H1 (cell line): ENCODE results near the gene PTPN2. TPM values are rescaled to one million over a fixed set of nuclear protein-coding genes. Genes with fewer than 3 reads are reported as not detected.

Experiments
- CTCF ChIA-PET: fragments of 300-600 bp; sonication (Branson Sonifier 250); formaldehyde crosslinking; loops from one replicate; lab custom pipeline; 2021; ENCODE audit not compliant: partially characterized antibody; lab: Charles Lee
- POLR2A ChIA-PET: fragments of 300-600 bp; sonication (Branson Sonifier 250); formaldehyde crosslinking; loops from one replicate; lab custom pipeline; 2021; ENCODE audit warnings: inconsistent platforms; ENCODE audit not compliant: partially characterized antibody; lab: Charles Lee
- DNase-seq, 2 experiments: peaks; one replicate each; pipeline versions ENCODE4 v3.0.0 to v3.0.0-alpha.2; 2010 to 2022; ENCODE audit warnings: low spot score in 2 of 2, low read depth in 1 of 2, mixed read lengths in 1 of 2
- FAIRE-seq: peaks from 2 replicates; lab custom pipeline; 2011; peaks lifted over from hg19 to GRCh38; lab: Jason Lieb, UNC
- H2AFZ ChIP-seq: 2 replicates; pipeline ENCODE4 v1.8.1; 2012; ENCODE audit warnings: low read length, inconsistent platforms
- H2AK5ac ChIP-seq: 2 replicates; pipeline ENCODE4 v1.6.1; 2013; ENCODE audit warnings: low read depth, low read length
- H2BK120ac ChIP-seq: replicated peaks from 2 replicates; pipeline ENCODE3; 2013; ENCODE audit warnings: low read depth, low read length, inconsistent platforms
- H2BK12ac ChIP-seq: 2 replicates; pipeline ENCODE4 v1.6.1; 2013; ENCODE audit warnings: low read depth, low read length
- H2BK15ac ChIP-seq: 2 replicates; pipeline ENCODE4 v1.6.1; 2013; ENCODE audit warnings: low read length
- H2BK20ac ChIP-seq: 2 replicates; pipeline ENCODE4 v1.6.1; 2013; ENCODE audit warnings: low read length
- H2BK5ac ChIP-seq: 2 replicates; pipeline ENCODE4 v1.6.1; 2013; ENCODE audit warnings: low read depth, low read length
- H3K14ac ChIP-seq: 2 replicates; pipeline ENCODE4 v1.6.1; 2013; ENCODE audit warnings: inconsistent platforms; ENCODE audit not compliant: insufficient read length
- H3K18ac ChIP-seq: 2 replicates; pipeline ENCODE4 v1.6.1; 2013; ENCODE audit warnings: low read length; ENCODE audit errors: extremely low read depth
- H3K23ac ChIP-seq: 2 replicates; pipeline ENCODE4 v1.6.1; 2013; ENCODE audit warnings: inconsistent platforms; ENCODE audit not compliant: insufficient read length
- H3K23me2 ChIP-seq: 2 replicates; pipeline ENCODE4 v1.6.1; 2013; ENCODE audit warnings: low read depth, low read length
- H3K27ac ChIP-seq: 2 replicates; pipeline ENCODE4 v1.6.1; 2011; ENCODE audit warnings: low read depth, low read length, inconsistent platforms
- H3K27me3 ChIP-seq, 4 experiments: replicated peaks in 1 of 4; 1 replicate in 1 of 4; 2 replicates in 3 of 4; pipeline versions ENCODE4 v1.6.1 to v1.8.1; 2011 to 2013; ENCODE audit warnings: low read length in 3 of 4, mild to moderate bottlenecking in 3 of 4, inconsistent platforms in 2 of 4, mixed read lengths in 2 of 4, moderate library complexity in 1 of 4; ENCODE audit not compliant: control insufficient read depth in 3 of 4, insufficient read depth in 3 of 4; ENCODE audit errors: extremely low read depth in 1 of 4
- H3K36me3 ChIP-seq, 4 experiments: 2 replicates each; pipeline versions ENCODE4 v1.6.1 to v1.8.1; 2011 to 2013; ENCODE audit warnings: mild to moderate bottlenecking in 4 of 4, low read length in 3 of 4, moderate library complexity in 2 of 4, control low read depth in 1 of 4, inconsistent platforms in 1 of 4; ENCODE audit not compliant: insufficient read depth in 4 of 4, control insufficient read depth in 2 of 4
- H3K4ac ChIP-seq: replicated peaks from 2 replicates; pipeline ENCODE3; 2013; ENCODE audit warnings: low read length, low read depth, mixed read lengths, inconsistent platforms; ENCODE audit not compliant: insufficient read length
- H3K4me1 ChIP-seq, 4 experiments: replicated peaks in 1 of 4; 1 replicate in 1 of 4; 2 replicates in 3 of 4; pipeline versions ENCODE4 v1.6.1 to v1.8.1; 2011 to 2013; ENCODE audit warnings: low read length in 3 of 4, inconsistent platforms in 2 of 4, mixed read lengths in 1 of 4; ENCODE audit not compliant: insufficient read depth in 4 of 4, control insufficient read depth in 3 of 4
- H3K4me2 ChIP-seq, 2 experiments: 2 replicates each; pipeline versions ENCODE4 v1.6.1 to v1.8.1; 2011 to 2013; ENCODE audit warnings: low read depth in 2 of 2, low read length in 2 of 2, control low read depth in 1 of 2, inconsistent platforms in 1 of 2, mild to moderate bottlenecking in 1 of 2; ENCODE audit not compliant: insufficient read depth in 1 of 2
- H3K4me3 ChIP-seq, 4 experiments: fragments of 200-600, 300-600 bp in 1 of 4; sonication (generic), shearing (Covaris generic), sonication (Bioruptor Twin) in 1 of 4; 2 replicates each; pipeline versions ENCODE4 v1.5.1 to v1.8.1; 2011 to 2016; ENCODE audit warnings: low read length in 4 of 4, low read depth in 3 of 4, control low read depth in 2 of 4, inconsistent platforms in 2 of 4, mild to moderate bottlenecking in 2 of 4, mixed read lengths in 1 of 4, moderate library complexity in 1 of 4; ENCODE audit not compliant: insufficient read depth in 2 of 4; ENCODE audit errors: extremely low read depth in 1 of 4
- H3K56ac ChIP-seq: replicated peaks from 2 replicates; pipeline ENCODE3; 2013; ENCODE audit warnings: low read depth, mild to moderate bottlenecking, mixed read lengths, low read length, inconsistent platforms; ENCODE audit not compliant: insufficient read length
- H3K79me1 ChIP-seq: 2 replicates; pipeline ENCODE4 v1.6.1; 2013; ENCODE audit warnings: low read depth, low read length, control low read depth
- H3K79me2 ChIP-seq, 2 experiments: 2 replicates each; pipeline versions ENCODE4 v1.6.1 to v1.8.1; 2012 to 2013; ENCODE audit warnings: low read length in 2 of 2, mild to moderate bottlenecking in 2 of 2, inconsistent platforms in 1 of 2; ENCODE audit not compliant: insufficient read depth in 2 of 2, control insufficient read depth in 1 of 2
- H3K9ac ChIP-seq, 4 experiments: replicated peaks in 1 of 4; 1 replicate in 1 of 4; 2 replicates in 3 of 4; pipeline versions ENCODE4 v1.6.1 to v1.8.1; 2011 to 2013; ENCODE audit warnings: low read depth in 3 of 4, low read length in 3 of 4, control low read depth in 2 of 4, mild to moderate bottlenecking in 2 of 4, moderate library complexity in 2 of 4, inconsistent platforms in 1 of 4; ENCODE audit errors: extremely low read depth in 1 of 4
- H3K9me3 ChIP-seq, 2 experiments: 2 replicates each; pipeline versions ENCODE4 v1.6.1 to v1.8.1; 2012 to 2013; ENCODE audit warnings: mild to moderate bottlenecking in 2 of 2, moderate library complexity in 2 of 2, control low read depth in 1 of 2, inconsistent platforms in 1 of 2, low read depth in 1 of 2, low read length in 1 of 2, mixed read lengths in 1 of 2; ENCODE audit not compliant: insufficient read depth in 2 of 2
- H4K20me1 ChIP-seq, 2 experiments: replicated peaks in 1 of 2; 2 replicates each; pipeline versions ENCODE3 to v1.8.1; 2011 to 2013; ENCODE audit warnings: inconsistent platforms in 2 of 2, low read length in 2 of 2, mild to moderate bottlenecking in 1 of 2; ENCODE audit not compliant: insufficient read depth in 2 of 2, control insufficient read depth in 1 of 2
- H4K5ac ChIP-seq: 2 replicates; pipeline ENCODE4 v1.6.1; 2013; ENCODE audit warnings: low read length, low read depth, mixed read lengths, inconsistent platforms; ENCODE audit not compliant: insufficient read length
- H4K8ac ChIP-seq: 2 replicates; pipeline ENCODE4 v1.8.0; 2013; ENCODE audit warnings: mild to moderate bottlenecking, moderate library complexity, low read length, inconsistent platforms; ENCODE audit not compliant: insufficient read depth; ENCODE audit errors: extremely low read depth
- H4K91ac ChIP-seq: replicated peaks from 2 replicates; pipeline ENCODE3; 2013; ENCODE audit warnings: low read length, mixed read lengths, inconsistent platforms; ENCODE audit not compliant: insufficient read length
- CBX5 ChIP-seq: fragments of 300-800, 300-1000 bp; sonication (generic); IDR thresholded peaks from 2 replicates; pipeline ENCODE4 v1.7.1; 2016; ENCODE audit warnings: antibody characterized with exemption, low read length, low read depth
- CEBPB ChIP-seq: IDR thresholded peaks from 2 replicates; pipeline ENCODE4 v1.6.1; 2012; ENCODE audit warnings: low read depth, low read length
- CHD1 ChIP-seq: IDR thresholded peaks from 2 replicates; pipeline ENCODE4 v1.6.1; 2012; ENCODE audit warnings: low read depth, low read length, improper control_type of control experiment
- EP300 ChIP-seq, 2 experiments: IDR thresholded peaks; 1 replicate in 1 of 2; 2 replicates in 1 of 2; pipeline ENCODE4 v1.6.1; 2011 to 2012; ENCODE audit warnings: low read depth in 2 of 2, low read length in 2 of 2, mild to moderate bottlenecking in 2 of 2, borderline replicate concordance in 1 of 2, inconsistent platforms in 1 of 2, moderate library complexity in 1 of 2
- GTF2F1 ChIP-seq: IDR thresholded peaks from 2 replicates; pipeline ENCODE4 v1.6.1; 2012; ENCODE audit warnings: low read depth, low read length, improper control_type of control experiment, borderline replicate concordance
- HDAC6 ChIP-seq: IDR thresholded peaks from one replicate; pipeline ENCODE4 v1.7.1; 2012; ENCODE audit warnings: low read depth, mild to moderate bottlenecking, inconsistent platforms, low read length, moderate library complexity
- JUND ChIP-seq: IDR thresholded peaks from 2 replicates; pipeline ENCODE4 v1.6.1; 2011; ENCODE audit warnings: mild to moderate bottlenecking, improper control_type of control experiment, low read length
- NANOG ChIP-seq: IDR thresholded peaks from 2 replicates; pipeline ENCODE4 v1.6.1; 2011; ENCODE audit warnings: low read length, low read depth, mild to moderate bottlenecking, inconsistent platforms; ENCODE audit not compliant: insufficient read depth, poor library complexity, severe bottlenecking
- PHF8 ChIP-seq: fragments of 200-600 bp; sonication (generic); conservative IDR thresholded peaks from 2 replicates; pipeline ENCODE4 v1.7.1; 2012; ENCODE audit warnings: low read depth, mild to moderate bottlenecking, inconsistent platforms, low read length, moderate library complexity
- RNF2 ChIP-seq: fragments of 200-900, 300-1000 bp; sonication (generic); IDR thresholded peaks from 2 replicates; pipeline ENCODE4 v1.7.1; 2016; ENCODE audit warnings: borderline replicate concordance, low read depth, mild to moderate bottlenecking, antibody characterized with exemption, low read length; ENCODE audit not compliant: poor library complexity, severe bottlenecking; ENCODE audit errors: missing control alignments
- RXRA ChIP-seq: IDR thresholded peaks from 2 replicates; pipeline ENCODE4 v1.6.1; 2011; ENCODE audit warnings: low read depth, mild to moderate bottlenecking, low read length, moderate library complexity; ENCODE audit not compliant: insufficient read depth
- TBP ChIP-seq: IDR thresholded peaks from 2 replicates; pipeline ENCODE4 v1.6.1; 2011; ENCODE audit warnings: low read depth, low read length, improper control_type of control experiment
- ZNF274 ChIP-seq: IDR thresholded peaks from 2 replicates; pipeline ENCODE4 v1.7.0; 2012; ENCODE audit warnings: low read length, borderline replicate concordance; ENCODE audit errors: extremely low read depth
- WGBS, 2 experiments: shearing (Covaris generic) in 1 of 2; methylation state at CpG; one replicate each; pipeline versions ENCODE4 v1.1.6 to v1.1.7; 2013 to 2015; ENCODE audit warnings: low lambda C conversion rate in 2 of 2, mixed read lengths in 2 of 2, inconsistent platforms in 1 of 2, low coverage in 1 of 2, missing lambda C conversion rate in 1 of 2; ENCODE audit not compliant: insufficient replicate concordance in 2 of 2, insufficient coverage in 1 of 2, insufficient read length in 1 of 2; ENCODE audit errors: extremely low coverage in 1 of 2, missing lambda C conversion rate in 1 of 2; 5-methylcytosine and 5-hydroxymethylcytosine counted together
- polyA plus RNA-seq, 7 experiments: library from polyadenylated mRNA; depleted of rRNA in 3 of 7; stranded (reverse) in 5 of 7; unstranded in 2 of 7; fragments of >200 nt in 5 of 7; fragments of 200-250 nt in 2 of 7; gene quantifications; 1 replicate in 5 of 7; 2 replicates in 1 of 7; 4 replicates in 1 of 7; pipeline versions ENCODE4 v1.2.1 to v1.2.3, GENCODE V29; 2011 to 2013; ENCODE audit warnings: missing spikeins in 2 of 7, mixed read lengths in 2 of 7
- total RNA-seq: library from RNA; stranded (reverse); fragmentation: NEBNext Ultra II Directional; extraction: Animal tissue kit (Norgen Biotek cat#: 25700); gene quantifications from 2 replicates; pipeline ENCODE4 v1.2.1, GENCODE V29; 2021

PTPN2 gene
- total and polyA plus RNA-seq, 2 of the 8 experiments (the other 6 are each of a cell fraction or from before 2014, with no cell fraction given) = 16.4 to 54.0 TPM

- Histone ChIP-seq H3K36me3 (no peaks in the 10 kb centered on the region), H3K56ac (no peak overlapping the region), H2BK12ac (no peak overlapping the region), H3K79me2 (no peaks in the 10 kb centered on the region), H3K14ac (no peak overlapping the region), H3K18ac (no peak overlapping the region), H3K9me3 (no peaks in the 10 kb centered on the region; a peak in 1 of 4 replicates), H3K4me1 (no peaks in the 10 kb centered on the region), H4K91ac (no peak overlapping the region), H4K20me1 (peaks cover 0 to 2% of the 10 kb centered on the region in 2 experiments), H3K79me1 (no peaks in the 10 kb centered on the region), H3K4ac (no peak overlapping the region), H3K9ac (no peak overlapping the region), H4K8ac (peak overlapping the region; percentile 31; the same call in 1 of the 2 replicates), H2BK20ac (no peak overlapping the region), H3K27me3 (peaks cover 0 to 28% (median 15%) of the 10 kb centered on the region in 4 experiments; a peak in 5 of 7 replicates), H3K23ac (no peak overlapping the region), H2AFZ (no peak overlapping the region), H4K5ac (no peak overlapping the region), H2BK15ac (no peak overlapping the region), H3K27ac (no peak overlapping the region), H2BK5ac (no peak overlapping the region), H3K4me2 (no peak overlapping the region), H2BK120ac (no peak overlapping the region), H3K4me3 (no peak overlapping the region), H2AK5ac (no peak overlapping the region), H3K23me2 (peaks cover 2% of the 10 kb centered on the region; the same call in 1 of the 2 replicates)
- FAIRE-seq (no peak), DNase-seq (peak in 1 of 2 experiments; percentile 35)
- POLR2A ChIA-PET = interaction anchor here (0.7 kb wide), 1 partner anchor 62 kb away, joined by 3 read pairs; no protein-coding TSS in a partner anchor
- CTCF ChIA-PET = interaction anchor here (1.1 to 2.1 kb wide), 3 partner anchors 9 to 155 kb away, joined by 3 to 4 read pairs (median 4); no protein-coding TSS in a partner anchor
- 92% methylated on average over 20 of the region's 21 CpGs; no CpG with 5 or more reads in 1 of the 2 experiments for WGBS, 2 experiments
- no peak for TF ChIP-seq RNF2
- TF ChIP-seq ZNF274 = no peak
- no peak for TF ChIP-seq RXRA
- TF ChIP-seq CBX5 = no peak
- TF ChIP-seq EP300 (IDR thresholded peaks at IDR 0.05; ENCODE audit: borderline replicate concordance in 1 of 2, low read depth in 2 of 2, low read length in 2 of 2) = no peak
- no peak for TF ChIP-seq CEBPB
- no peak for TF ChIP-seq GTF2F1
- no peak for TF ChIP-seq PHF8
- no peak for TF ChIP-seq NANOG
- no peak for TF ChIP-seq TBP
- no peak for TF ChIP-seq CHD1
- no peak for TF ChIP-seq JUND
- TF ChIP-seq HDAC6 = no peak
Measured at GRCh38 chr18:12779456-12779855, 104.6 kb downstream of the PTPN2 start.
